ENCODE measurements around the gene PDCD2L. TPM values are rescaled to one million over a fixed set of nuclear protein-coding genes. Genes with fewer than 3 reads are reported as not detected.
A peak's percentile ranks its signal among the peaks of the same experiment; 100 is the strongest.

PDCD2L gene
- total and polyA plus RNA-seq, 9 of the 15 experiments (the other 6 are each of a cell fraction or from before 2014, with no cell fraction given) = 12.1 to 68.5 (median 56.3) TPM

DNA sequence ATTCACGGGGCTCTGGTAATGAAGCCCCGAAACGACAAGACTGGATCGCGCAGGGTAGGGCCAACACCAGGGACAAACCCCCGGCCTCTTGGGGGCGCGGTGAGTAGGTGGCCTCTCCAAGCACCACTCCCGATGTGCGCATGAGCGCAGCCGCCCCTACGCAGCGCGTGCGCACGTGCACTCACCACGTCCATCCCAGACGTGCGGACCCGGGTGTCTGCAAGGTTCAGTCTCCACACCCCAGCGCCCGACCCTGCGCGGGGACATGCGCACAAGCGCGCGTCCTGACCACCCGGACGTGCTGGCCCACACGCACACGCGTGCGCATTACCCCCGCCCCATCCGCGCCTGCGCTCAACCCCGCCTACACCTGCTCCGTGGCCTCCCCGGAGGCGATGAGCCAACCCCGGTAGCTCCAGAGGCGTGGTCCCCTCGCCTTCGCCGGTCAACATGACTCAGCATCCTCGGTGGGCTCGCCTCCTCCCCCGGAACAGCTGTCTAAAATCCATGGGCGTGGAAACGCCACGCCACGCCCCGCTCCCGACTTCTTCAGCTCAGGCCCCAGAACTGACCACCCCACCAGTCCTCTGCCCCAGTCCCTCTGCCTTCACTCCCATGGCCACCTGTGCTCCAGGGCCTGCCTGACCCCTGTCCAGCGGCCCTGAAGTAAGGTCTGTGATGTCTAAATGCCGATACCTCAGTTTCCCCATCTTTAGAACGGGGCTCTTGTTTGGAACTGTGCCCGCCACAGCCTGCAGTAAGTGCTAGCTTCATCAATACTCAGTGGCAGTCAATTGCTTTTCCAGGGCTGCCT, 44.9 kb upstream of the PDCD2L start (continued):
- TF ChIP-seq POLR2H (tag; IDR thresholded peaks at IDR 0.05; ENCODE audit: low read depth) (no peak), ZNF561 (CRISPR knock-in tag; conservative IDR thresholded peaks at IDR 0.05) (no peak), ZNF76 (CRISPR knock-in tag; IDR thresholded peaks at IDR 0.05; ENCODE audit: borderline replicate concordance) (no peak), MAFG (tag; conservative IDR thresholded peaks at IDR 0.05) (peak; percentile 98), ARNT (IDR thresholded peaks at IDR 0.05) (no peak), ZNF830 (CRISPR knock-in tag; IDR thresholded peaks at IDR 0.05) (no peak), SAFB (IDR thresholded peaks at IDR 0.05; ENCODE audit: borderline replicate concordance, low read depth, low read length) (peak; percentile 86), MBD2 (IDR thresholded peaks at IDR 0.05; ENCODE audit: borderline replicate concordance, low read depth) (no peak), ERF (CRISPR knock-in tag; IDR thresholded peaks at IDR 0.05) (no peak), ZNF23 (CRISPR knock-in tag; IDR thresholded peaks at IDR 0.05) (no peak), EWSR1 (IDR thresholded peaks at IDR 0.05; ENCODE audit: borderline replicate concordance, low read depth, partially characterized antibody) (no peak), MEF2A (IDR thresholded peaks at IDR 0.05; ENCODE audit: control insufficient read depth, low read depth, low read length) (no peak), SRSF7 (optimal IDR thresholded peaks at IDR 0.05; ENCODE audit: low read depth, low read length) (no peak), ZNF668 (CRISPR knock-in tag; IDR thresholded peaks at IDR 0.05) (no peak), NRF1 (conservative IDR thresholded peaks at IDR 0.05 in 1 of 2, IDR thresholded peaks at IDR 0.05 in 1 of 2) (peak; percentile 100), MCM7 (IDR thresholded peaks at IDR 0.05) (no peak), ZNF146 (CRISPR knock-in tag; IDR thresholded peaks at IDR 0.05; ENCODE audit: unreplicated experiment) (no peak), IFI16 (CRISPR knock-in tag; IDR thresholded peaks at IDR 0.05) (no peak), NFIC (IDR thresholded peaks at IDR 0.05) (peak; percentile 69), NR2C1 (IDR thresholded peaks at IDR 0.05) (no peak), NR2C1 (tag; IDR thresholded peaks at IDR 0.05) (no peak), XRCC3 (IDR thresholded peaks at IDR 0.05) (no peak)
- TF ChIP-seq, protein P1, sequence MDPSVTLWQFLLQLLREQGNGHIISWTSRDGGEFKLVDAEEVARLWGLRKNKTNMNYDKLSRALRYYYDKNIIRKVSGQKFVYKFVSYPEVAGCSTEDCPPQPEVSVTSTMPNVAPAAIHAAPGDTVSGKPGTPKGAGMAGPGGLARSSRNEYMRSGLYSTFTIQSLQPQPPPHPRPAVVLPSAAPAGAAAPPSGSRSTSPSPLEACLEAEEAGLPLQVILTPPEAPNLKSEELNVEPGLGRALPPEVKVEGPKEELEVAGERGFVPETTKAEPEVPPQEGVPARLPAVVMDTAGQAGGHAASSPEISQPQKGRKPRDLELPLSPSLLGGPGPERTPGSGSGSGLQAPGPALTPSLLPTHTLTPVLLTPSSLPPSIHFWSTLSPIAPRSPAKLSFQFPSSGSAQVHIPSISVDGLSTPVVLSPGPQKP (CRISPR knock-in tag; IDR thresholded peaks at IDR 0.05) = no peak
- TF ChIP-seq, protein P2, sequence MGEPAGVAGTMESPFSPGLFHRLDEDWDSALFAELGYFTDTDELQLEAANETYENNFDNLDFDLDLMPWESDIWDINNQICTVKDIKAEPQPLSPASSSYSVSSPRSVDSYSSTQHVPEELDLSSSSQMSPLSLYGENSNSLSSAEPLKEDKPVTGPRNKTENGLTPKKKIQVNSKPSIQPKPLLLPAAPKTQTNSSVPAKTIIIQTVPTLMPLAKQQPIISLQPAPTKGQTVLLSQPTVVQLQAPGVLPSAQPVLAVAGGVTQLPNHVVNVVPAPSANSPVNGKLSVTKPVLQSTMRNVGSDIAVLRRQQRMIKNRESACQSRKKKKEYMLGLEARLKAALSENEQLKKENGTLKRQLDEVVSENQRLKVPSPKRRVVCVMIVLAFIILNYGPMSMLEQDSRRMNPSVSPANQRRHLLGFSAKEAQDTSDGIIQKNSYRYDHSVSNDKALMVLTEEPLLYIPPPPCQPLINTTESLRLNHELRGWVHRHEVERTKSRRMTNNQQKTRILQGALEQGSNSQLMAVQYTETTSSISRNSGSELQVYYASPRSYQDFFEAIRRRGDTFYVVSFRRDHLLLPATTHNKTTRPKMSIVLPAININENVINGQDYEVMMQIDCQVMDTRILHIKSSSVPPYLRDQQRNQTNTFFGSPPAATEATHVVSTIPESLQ (CRISPR knock-in tag; IDR thresholded peaks at IDR 0.05) = no peak
- TF ChIP-seq, protein P3, sequence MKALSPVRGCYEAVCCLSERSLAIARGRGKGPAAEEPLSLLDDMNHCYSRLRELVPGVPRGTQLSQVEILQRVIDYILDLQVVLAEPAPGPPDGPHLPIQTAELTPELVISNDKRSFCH (CRISPR knock-in tag; IDR thresholded peaks at IDR 0.05) = no peak
- TF ChIP-seq, protein P3 (tag; IDR thresholded peaks at IDR 0.05) = no peak
- TF ChIP-seq, protein P4, sequence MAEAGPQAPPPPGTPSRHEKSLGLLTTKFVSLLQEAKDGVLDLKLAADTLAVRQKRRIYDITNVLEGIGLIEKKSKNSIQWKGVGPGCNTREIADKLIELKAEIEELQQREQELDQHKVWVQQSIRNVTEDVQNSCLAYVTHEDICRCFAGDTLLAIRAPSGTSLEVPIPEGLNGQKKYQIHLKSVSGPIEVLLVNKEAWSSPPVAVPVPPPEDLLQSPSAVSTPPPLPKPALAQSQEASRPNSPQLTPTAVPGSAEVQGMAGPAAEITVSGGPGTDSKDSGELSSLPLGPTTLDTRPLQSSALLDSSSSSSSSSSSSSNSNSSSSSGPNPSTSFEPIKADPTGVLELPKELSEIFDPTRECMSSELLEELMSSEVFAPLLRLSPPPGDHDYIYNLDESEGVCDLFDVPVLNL (CRISPR knock-in tag; IDR thresholded peaks at IDR 0.05; ENCODE audit: low read depth) = no peak

Measured in K562 (cell line).